GM21825 (cell line): ENCODE measurements around the gene BRDT.
"Not testable (repeated sequence)": the region's sequence is repeated elsewhere in the genome, so short reads cannot be mapped to it uniquely, and the experiment has no call there.

Experiments used
- ATAC-seq: cut with Tn5 transposase; IDR thresholded peaks from one replicate; pipeline ENCODE4 v1.9.1; 2021; ENCODE audit warnings: mild to moderate bottlenecking, moderate library complexity; ENCODE audit not compliant: unreplicated experiment

BRDT gene

DNA sequence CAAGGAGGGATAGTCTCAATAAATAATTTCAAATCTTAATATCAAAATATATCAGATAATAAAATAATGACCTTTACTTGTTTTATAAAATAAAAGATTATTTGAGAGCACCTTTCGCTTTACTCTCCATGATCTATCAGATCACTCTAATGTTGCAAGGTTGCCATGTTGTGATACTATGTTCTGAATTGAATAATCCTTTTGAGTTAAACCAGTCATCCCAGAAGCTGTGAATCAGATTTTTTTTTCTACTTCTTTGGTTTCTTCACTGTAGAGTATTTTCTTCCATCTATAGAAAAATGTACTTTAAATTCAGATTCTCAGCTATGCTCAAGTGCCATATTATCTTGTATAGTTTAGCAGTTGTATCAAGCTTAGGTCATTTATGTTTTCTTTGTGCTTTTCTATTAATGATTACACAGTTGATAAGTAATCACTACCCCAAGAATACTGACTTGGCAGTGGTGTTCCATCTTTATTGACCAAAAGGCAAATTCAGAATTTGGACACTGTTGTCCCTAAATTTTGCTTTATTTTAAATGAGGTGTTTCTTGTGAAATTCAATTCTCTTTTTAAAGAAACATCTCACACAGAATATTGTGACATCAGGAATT lies 32.9 kb downstream of the BRDT start:
- no peak for ATAC-seq

- ATAC-seq = no peak
Measured at GRCh38 chr1:91993256-91993655, 44.1 kb downstream of the BRDT start.

GRCh38 chr1:91997607-91998195 lies 48.5 kb downstream of the BRDT start:
- no peak for ATAC-seq

- no peak for ATAC-seq
Measured at GRCh38 chr1:92004129-92004528, 54.9 kb downstream of the BRDT start.

GRCh38 chr1:92013923-92014322 lies 64.7 kb downstream of the BRDT start:
- no peak for ATAC-seq

GRCh38 chr1:92016720-92017316 lies 67.6 kb downstream of the BRDT start:
- ATAC-seq = no peak

DNA sequence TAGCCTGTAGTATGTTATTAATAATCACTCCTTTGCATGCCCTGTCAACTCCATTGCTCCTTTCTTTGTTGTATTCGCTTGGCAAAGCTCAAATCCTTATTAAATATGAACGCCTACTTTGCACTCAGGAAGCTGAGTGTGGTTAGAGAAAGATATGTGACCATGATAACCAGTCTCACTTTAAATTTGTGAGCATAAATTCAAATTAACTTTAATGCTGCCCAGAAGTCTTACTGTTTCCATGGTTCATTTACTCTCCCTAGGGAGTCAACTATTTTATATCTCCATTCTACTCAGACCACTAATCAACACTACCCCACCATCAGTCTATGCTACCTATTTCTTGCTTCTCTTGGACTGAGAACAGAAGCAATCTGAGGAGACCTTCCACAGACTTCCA lies 68.5 kb downstream of the BRDT start:
- no peak for ATAC-seq

DNA sequence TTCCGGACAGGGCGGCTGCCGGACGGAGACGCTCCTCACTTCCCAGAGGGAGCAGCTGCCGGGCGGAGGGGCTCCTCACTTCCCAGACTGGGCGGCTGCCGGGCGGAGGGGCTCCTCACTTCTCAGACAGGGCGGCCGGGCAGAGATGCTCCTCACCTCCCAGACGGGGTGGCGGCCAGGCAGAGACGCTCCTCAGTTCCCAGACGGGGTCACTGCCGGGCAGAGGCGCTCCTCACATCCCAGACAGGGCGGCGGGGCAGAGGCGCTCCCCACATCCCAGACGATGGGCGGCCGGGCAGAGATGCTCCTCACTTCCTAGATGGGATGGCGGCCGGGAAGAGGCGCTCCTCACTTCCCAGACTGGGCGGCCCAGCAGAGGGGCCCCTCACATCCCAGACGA lies 76.8 kb downstream of the BRDT start:
- not testable (repeated sequence) for ATAC-seq

DNA sequence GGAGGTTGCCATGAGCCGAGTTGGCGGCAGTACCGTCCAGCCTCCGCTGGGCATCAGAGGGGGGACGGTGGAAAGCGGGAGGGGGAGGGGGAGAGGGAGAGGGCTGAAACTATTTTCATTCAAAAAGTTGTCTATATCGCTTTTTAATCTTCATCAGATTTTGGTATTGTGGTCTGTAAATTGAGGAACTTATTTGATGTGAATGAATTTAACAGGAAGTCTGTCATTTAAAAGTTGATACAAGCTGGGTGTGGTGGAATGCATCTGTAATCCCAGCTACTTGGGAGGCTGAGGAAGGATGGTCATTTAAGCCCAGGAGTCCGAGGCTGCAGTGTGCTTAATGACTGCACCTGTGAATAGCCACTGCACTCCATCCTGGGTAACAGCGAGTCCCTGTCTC lies 77.6 kb downstream of the BRDT start:
- ATAC-seq = no peak

DNA sequence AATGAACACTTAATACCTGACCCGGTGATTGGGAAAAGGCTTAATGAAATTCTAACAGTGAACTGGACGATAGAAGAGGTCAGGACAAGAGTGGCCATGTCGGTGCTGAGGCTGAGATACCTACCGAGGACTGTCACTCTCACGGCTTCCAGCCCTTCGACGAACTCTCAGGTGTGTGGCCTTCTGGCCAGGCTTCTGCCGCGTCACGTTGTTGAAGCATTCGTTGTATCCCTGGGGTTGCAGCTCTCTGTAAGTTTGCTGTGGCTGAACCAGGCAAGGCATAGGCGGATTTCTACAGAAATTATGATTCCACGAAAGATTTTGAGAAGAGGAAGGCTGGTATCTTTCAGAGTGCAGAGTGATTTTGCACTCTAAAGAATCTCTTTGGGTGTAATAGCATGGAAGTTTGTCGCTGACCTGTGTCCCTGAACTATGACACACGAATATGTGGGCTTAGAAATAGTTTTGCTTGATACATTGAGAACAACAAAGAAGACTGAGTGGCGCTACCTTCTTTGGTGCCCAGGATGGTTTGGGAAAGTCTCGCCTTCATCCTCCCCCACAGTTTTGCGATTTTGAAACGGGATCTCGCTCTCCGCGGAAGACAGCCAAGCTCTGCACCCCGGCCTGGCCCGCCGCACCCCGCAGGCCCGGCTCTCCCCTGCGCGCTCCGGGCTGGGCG lies 80.2 kb downstream of the BRDT start:
- ATAC-seq = no peak

GRCh38 chr1:92030656-92031107 lies 81.5 kb downstream of the BRDT start:
- ATAC-seq = no peak

DNA sequence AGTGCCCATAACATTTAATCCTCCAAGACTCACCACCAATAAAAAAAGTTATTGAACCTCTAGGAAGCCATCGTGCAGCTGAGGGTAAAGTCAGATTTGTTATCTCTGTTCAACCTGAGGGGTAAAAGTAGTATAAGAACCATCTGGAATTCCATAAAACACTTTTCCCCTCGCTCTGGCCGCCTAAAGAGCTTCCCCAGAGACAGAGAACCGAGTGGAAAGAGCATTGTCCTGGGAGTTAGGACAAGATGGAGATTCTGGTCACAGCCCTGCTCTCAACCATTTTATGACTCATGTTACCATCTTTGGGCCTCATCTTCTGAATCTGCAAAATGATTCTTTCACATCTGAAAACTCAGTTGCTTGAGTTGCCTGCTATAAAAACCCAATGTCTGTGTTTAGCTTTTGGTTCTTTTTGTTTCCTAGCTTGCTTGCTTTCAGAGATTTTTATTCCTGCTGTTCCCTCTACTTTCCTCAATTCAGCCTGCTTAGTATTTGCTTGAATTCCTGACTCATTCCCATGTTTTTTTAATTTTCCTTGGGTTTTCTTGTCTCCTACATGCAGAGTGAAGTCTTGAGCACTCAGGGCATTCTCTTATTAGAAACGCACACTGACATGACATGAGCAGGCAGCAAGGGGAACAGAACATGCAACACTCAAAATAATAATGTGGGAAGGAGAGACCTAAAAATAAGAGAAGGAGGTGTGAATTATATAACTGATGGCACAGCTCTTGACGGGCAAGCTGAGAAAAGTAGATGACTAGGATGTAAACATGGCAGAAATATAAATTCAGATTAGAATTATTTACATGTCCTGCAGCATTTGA lies 82.3 kb downstream of the BRDT start:
- no peak for ATAC-seq

DNA sequence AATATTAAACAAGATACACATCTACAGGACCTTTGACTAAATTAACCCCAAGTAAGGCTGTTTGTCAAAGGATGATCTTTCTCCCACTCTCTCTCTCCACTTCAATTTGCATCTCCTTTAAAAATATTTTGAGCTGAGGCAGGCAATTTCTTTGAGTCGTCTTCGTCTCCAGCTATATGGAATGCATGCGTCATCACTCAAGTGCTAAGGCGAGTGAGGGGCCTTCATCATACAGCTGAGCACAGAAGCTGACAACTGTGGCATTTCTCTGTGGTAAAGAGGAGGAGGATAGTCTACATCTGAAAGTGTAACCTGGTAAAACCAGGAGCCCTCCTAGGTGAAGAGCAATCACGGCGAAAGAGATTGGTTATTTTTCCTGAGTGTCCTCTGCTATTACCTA lies 88.2 kb downstream of the BRDT start:
- ATAC-seq = no peak

DNA sequence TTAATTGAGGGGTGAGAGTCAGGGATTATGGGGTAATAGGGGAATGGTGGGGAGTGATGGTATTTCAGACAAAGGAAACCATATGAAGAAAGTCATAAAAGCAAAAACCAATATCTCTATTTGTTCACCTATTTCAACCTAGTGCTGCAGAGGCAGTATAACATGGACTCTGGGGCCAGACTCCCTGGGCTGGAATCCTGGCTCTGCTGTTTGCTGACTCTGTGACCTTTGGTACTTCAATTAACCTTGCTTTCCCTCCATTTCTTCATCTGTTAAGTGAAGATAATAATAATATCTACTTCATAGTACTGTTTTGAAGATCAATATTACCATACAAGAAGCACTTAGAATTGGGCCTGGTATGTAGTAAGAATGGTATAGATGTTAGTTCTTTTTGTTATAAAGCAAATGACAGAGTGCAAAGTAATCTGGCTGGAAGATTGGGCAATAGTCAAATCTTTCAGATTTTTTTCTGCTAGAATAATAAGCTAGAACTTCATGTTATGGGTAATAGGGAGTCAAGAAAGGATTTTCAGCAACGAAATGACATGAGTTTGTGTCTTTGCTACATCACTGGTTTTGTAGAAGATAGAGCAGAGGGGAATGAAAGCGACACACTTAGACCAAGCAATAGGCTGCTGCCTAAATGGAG lies 89.6 kb downstream of the BRDT start:
- ATAC-seq = no peak

GRCh38 chr1:92040971-92041370 lies 91.8 kb downstream of the BRDT start:
- no peak for ATAC-seq

DNA sequence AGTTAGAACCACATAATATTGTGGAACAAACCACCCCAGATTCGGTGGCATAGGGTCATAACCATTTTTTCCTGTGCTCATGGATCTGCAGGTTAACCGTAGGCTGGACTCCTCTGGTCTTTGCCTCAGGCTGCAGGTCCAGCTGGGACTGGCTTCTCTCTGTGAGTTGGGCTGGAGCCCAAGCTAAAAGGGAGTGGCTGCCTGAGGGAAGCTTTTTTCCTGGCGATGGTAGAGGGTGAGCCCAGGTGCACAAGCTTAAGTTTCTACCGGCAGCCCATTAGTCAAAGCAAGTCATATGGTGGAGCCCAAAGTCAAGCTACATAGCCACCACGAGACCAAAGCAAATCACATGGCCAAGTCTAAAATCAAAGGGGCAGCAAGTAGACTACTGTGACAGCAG lies 94.4 kb downstream of the BRDT start:
- ATAC-seq = no peak

- ATAC-seq = no peak
Measured at GRCh38 chr1:92045766-92046495, 96.7 kb downstream of the BRDT start.

GRCh38 chr1:92051948-92052347 lies 102.7 kb downstream of the BRDT start:
- no peak for ATAC-seq
